Esophagus (tissue), 2 donors: ENCODE data around the gene SLC29A3. TPM values are rescaled to one million over a fixed set of nuclear protein-coding genes. Genes with fewer than 3 reads are reported as not detected.

Experiments used
- H3K27ac ChIP-seq, 2 donors: one replicate each; pipeline ENCODE4 v1.5.1; 2013; ENCODE audit warnings: low read depth in 2 of 2, mild to moderate bottlenecking in 2 of 2, inconsistent platforms in 1 of 2, low read length in 1 of 2, moderate library complexity in 1 of 2
- H3K27me3 ChIP-seq, 2 donors: one replicate each; pipeline ENCODE4 v1.6.1; 2013; ENCODE audit warnings: low read length in 2 of 2, control low read depth in 1 of 2, mild to moderate bottlenecking in 1 of 2; ENCODE audit not compliant: insufficient read depth in 2 of 2, control insufficient read depth in 1 of 2
- H3K36me3 ChIP-seq, 2 donors: one replicate each; pipeline ENCODE4 v1.6.1; 2013; ENCODE audit warnings: low read length in 1 of 2; ENCODE audit not compliant: control insufficient read depth in 2 of 2, insufficient read depth in 2 of 2
- H3K4me1 ChIP-seq, 2 donors: one replicate each; pipeline ENCODE4 v1.6.1; 2013; ENCODE audit warnings: low read length in 1 of 2; ENCODE audit not compliant: control insufficient read depth in 2 of 2, insufficient read depth in 2 of 2
- H3K4me3 ChIP-seq, 2 donors: one replicate each; pipeline ENCODE4 v1.5.1; 2013; ENCODE audit warnings: low read length in 2 of 2, mild to moderate bottlenecking in 2 of 2, low read depth in 1 of 2, moderate library complexity in 1 of 2
- H3K9me3 ChIP-seq, 2 donors: one replicate each; pipeline ENCODE4 v1.6.1; 2013; ENCODE audit warnings: mild to moderate bottlenecking in 2 of 2, low read depth in 1 of 2, low read length in 1 of 2, moderate library complexity in 1 of 2; ENCODE audit not compliant: control insufficient read depth in 2 of 2, insufficient read depth in 1 of 2
- WGBS, 2 donors: extraction: QIAGEN DNeasy Blood & Tissue Kit; methylation state at CpG; one replicate each; pipeline ENCODE4 v1.1.7; 2013; 5-methylcytosine and 5-hydroxymethylcytosine counted together
- polyA plus RNA-seq, 2 donors: library from polyadenylated mRNA; stranded (reverse); fragments of 200-250 nt; gene quantifications; one replicate each; pipeline ENCODE4 v1.2.3, GENCODE V29; 2013
- donor health status: healthy with polysubstance abuse.
- donor health status: Bipolar disorder and iron deficiency.

SLC29A3 gene
- polyA plus RNA-seq, 2 donors = 1.3 to 1.9 TPM

GRCh38 chr10:71342573-71343391 is 23.7 kb downstream of the SLC29A3 start:
- Histone ChIP-seq H3K27ac (no peak overlapping the region), H3K9me3 (no peaks in the 10 kb centered on the region), H3K27me3 (no peaks in the 10 kb centered on the region), H3K4me1 (peaks cover 0 to 3% of the 10 kb centered on the region in 2 donors), H3K36me3 (no peaks in the 10 kb centered on the region), H3K4me3 (no peak overlapping the region)
- WGBS, 2 donors = 91 to 92% methylated on average over 8 of the region's 8 CpGs

GRCh38 chr10:71343392-71343773 is 24.3 kb downstream of the SLC29A3 start:
- WGBS, 2 donors = 79 to 88% methylated on average over 5 of the region's 5 CpGs
- no peaks in the 10 kb centered on the region for H3K36me3 ChIP-seq
- H3K4me1 ChIP-seq = peaks cover 0 to 3% of the 10 kb centered on the region in 2 donors
- H3K27ac ChIP-seq = no peak overlapping the region
- no peak overlapping the region for H3K4me3 ChIP-seq
- no peaks in the 10 kb centered on the region for H3K27me3 ChIP-seq
- no peaks in the 10 kb centered on the region for H3K9me3 ChIP-seq

GRCh38 chr10:71344154-71344925 is 25.3 kb downstream of the SLC29A3 start:
- WGBS, 2 donors = 92% methylated on average over 9 of the region's 9 CpGs
- H3K9me3 ChIP-seq = no peaks in the 10 kb centered on the region
- no peak overlapping the region for H3K4me3 ChIP-seq
- H3K27me3 ChIP-seq = no peaks in the 10 kb centered on the region
- no peak overlapping the region for H3K27ac ChIP-seq
- H3K36me3 ChIP-seq = no peaks in the 10 kb centered on the region
- peaks cover 0 to 3% of the 10 kb centered on the region in 2 donors for H3K4me1 ChIP-seq

GRCh38 chr10:71344993-71345480 is 26.0 kb downstream of the SLC29A3 start:
- Histone ChIP-seq H3K9me3 (no peaks in the 10 kb centered on the region), H3K36me3 (no peaks in the 10 kb centered on the region), H3K4me3 (no peak overlapping the region), H3K27ac (no peak overlapping the region), H3K4me1 (no peaks in the 10 kb centered on the region), H3K27me3 (no peaks in the 10 kb centered on the region)
- 72 to 76% methylated on average over 3 of the region's 3 CpGs for WGBS, 2 donors

- Histone ChIP-seq H3K4me1 (no peaks in the 10 kb centered on the region), H3K27me3 (no peaks in the 10 kb centered on the region)
Measured at GRCh38 chr10:71345694-71346093, 26.6 kb downstream of the SLC29A3 start.

GRCh38 chr10:71346731-71347130 is 27.7 kb downstream of the SLC29A3 start:
- Histone ChIP-seq H3K27ac (no peak overlapping the region), H3K9me3 (no peaks in the 10 kb centered on the region), H3K4me1 (no peaks in the 10 kb centered on the region), H3K4me3 (no peak overlapping the region), H3K27me3 (no peaks in the 10 kb centered on the region), H3K36me3 (no peaks in the 10 kb centered on the region)
- 63 to 80% methylated on average over 3 of the region's 3 CpGs for WGBS, 2 donors

More at GRCh38 chr10:71345694-71346093, 26.6 kb downstream of the SLC29A3 start:
- Histone ChIP-seq H3K27ac (no peak overlapping the region), H3K36me3 (no peaks in the 10 kb centered on the region), H3K4me3 (no peak overlapping the region), H3K9me3 (no peaks in the 10 kb centered on the region)
- 84 to 88% methylated on average over 10 of the region's 10 CpGs for WGBS, 2 donors

- Histone ChIP-seq H3K27me3 (no peaks in the 10 kb centered on the region), H3K27ac (no peak overlapping the region), H3K9me3 (no peaks in the 10 kb centered on the region), H3K36me3 (no peaks in the 10 kb centered on the region), H3K4me1 (peaks cover 0 to 3% of the 10 kb centered on the region in 2 donors), H3K4me3 (no peak overlapping the region)
- 71 to 78% methylated on average over 14 of the region's 14 CpGs for WGBS, 2 donors
Measured at GRCh38 chr10:71347587-71348395, 28.7 kb downstream of the SLC29A3 start.

GRCh38 chr10:71348850-71349249 is 29.8 kb downstream of the SLC29A3 start:
- no peaks in the 10 kb centered on the region for H3K9me3 ChIP-seq
- no peak overlapping the region for H3K4me3 ChIP-seq
- no peaks in the 10 kb centered on the region for H3K27me3 ChIP-seq
- peaks cover 0 to 3% of the 10 kb centered on the region in 2 donors for H3K4me1 ChIP-seq
- H3K36me3 ChIP-seq = no peaks in the 10 kb centered on the region
- 93 to 96% methylated on average over 1 of the region's 1 CpG for WGBS, 2 donors
- H3K27ac ChIP-seq = no peak overlapping the region

- H3K27ac ChIP-seq = no peak overlapping the region
- peaks cover 0 to 3% of the 10 kb centered on the region in 2 donors for H3K4me1 ChIP-seq
- no peaks in the 10 kb centered on the region for H3K27me3 ChIP-seq
- WGBS, 2 donors = 90 to 95% methylated on average over 7 of the region's 7 CpGs
- no peaks in the 10 kb centered on the region for H3K9me3 ChIP-seq
- H3K4me3 ChIP-seq = no peak overlapping the region
- no peaks in the 10 kb centered on the region for H3K36me3 ChIP-seq
Measured at GRCh38 chr10:71349406-71349805, 30.3 kb downstream of the SLC29A3 start.
